ENCODE data around the gene RBKS.

- TF ChIP-seq, protein P1, sequence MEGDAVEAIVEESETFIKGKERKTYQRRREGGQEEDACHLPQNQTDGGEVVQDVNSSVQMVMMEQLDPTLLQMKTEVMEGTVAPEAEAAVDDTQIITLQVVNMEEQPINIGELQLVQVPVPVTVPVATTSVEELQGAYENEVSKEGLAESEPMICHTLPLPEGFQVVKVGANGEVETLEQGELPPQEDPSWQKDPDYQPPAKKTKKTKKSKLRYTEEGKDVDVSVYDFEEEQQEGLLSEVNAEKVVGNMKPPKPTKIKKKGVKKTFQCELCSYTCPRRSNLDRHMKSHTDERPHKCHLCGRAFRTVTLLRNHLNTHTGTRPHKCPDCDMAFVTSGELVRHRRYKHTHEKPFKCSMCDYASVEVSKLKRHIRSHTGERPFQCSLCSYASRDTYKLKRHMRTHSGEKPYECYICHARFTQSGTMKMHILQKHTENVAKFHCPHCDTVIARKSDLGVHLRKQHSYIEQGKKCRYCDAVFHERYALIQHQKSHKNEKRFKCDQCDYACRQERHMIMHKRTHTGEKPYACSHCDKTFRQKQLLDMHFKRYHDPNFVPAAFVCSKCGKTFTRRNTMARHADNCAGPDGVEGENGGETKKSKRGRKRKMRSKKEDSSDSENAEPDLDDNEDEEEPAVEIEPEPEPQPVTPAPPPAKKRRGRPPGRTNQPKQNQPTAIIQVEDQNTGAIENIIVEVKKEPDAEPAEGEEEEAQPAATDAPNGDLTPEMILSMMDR (IDR thresholded peaks at IDR 0.05) = no peak
- no peak for TF ChIP-seq POLR2A (IDR thresholded peaks at IDR 0.05)
These were observed 81.8 kb downstream of the RBKS start for GRCh38 chr2:27808418-27808817.

All from Peyer's patch (tissue), 4 donors.